ENCODE results near the gene IFNA8. TPM values are rescaled to one million over a fixed set of nuclear protein-coding genes. Genes with fewer than 3 reads are reported as not detected.
A peak's percentile ranks its signal among the peaks of the same experiment; 100 is the strongest.

The IFNA8 gene
- total RNA-seq, 2 experiments from 2014 or later, result not detected

- DNase-seq (ENCODE audit: low spot score), result no peak
- no TSS peak for BruUV-seq (replicated peaks)
- no peaks in the 10 kb centered on the region for H3K9me2 ChIP-seq (ENCODE audit: insufficient read depth, low read length)
- no peak overlapping the region for H2AFZ ChIP-seq (ENCODE audit: low read length)
- ChIA-PET POLR2A (no interaction called here), CTCF (ENCODE audit: unreplicated experiment) (no interaction called here)
- H3K4me1 ChIP-seq (ENCODE audit: insufficient read depth, low read length, poor library complexity, severe bottlenecking), result peaks cover 5% of the 10 kb centered on the region
- no peak overlapping the region for H3K4me2 ChIP-seq (ENCODE audit: low read length)
- intact Hi-C loops (cut with micrococcal nuclease; ENCODE audit: unreplicated experiment), result no loop called here
- TF ChIP-seq CTCF (conservative IDR thresholded peaks at IDR 0.05; ENCODE audit: low read length) (no peak), EZH2phosphoT487 (IDR thresholded peaks at IDR 0.05; ENCODE audit: borderline replicate concordance, low read depth, low read length) (no peak)
- no peaks in the 10 kb centered on the region for H3K36me3 ChIP-seq (ENCODE audit: insufficient read depth, low read length)
- H3K79me2 ChIP-seq (ENCODE audit: insufficient read depth, low read depth, low read length), result no peaks in the 10 kb centered on the region
- H4K20me1 ChIP-seq (ENCODE audit: insufficient read depth, low read length), result no peaks in the 10 kb centered on the region
- no peak overlapping the region for H3K27ac ChIP-seq (ENCODE audit: low read depth, low read length, poor library complexity, severe bottlenecking)
- no peaks in the 10 kb centered on the region for H3K9me3 ChIP-seq (ENCODE audit: low read length)
- H3K4me3 ChIP-seq (ENCODE audit: low read depth, low read length, poor library complexity, severe bottlenecking), result no peak overlapping the region
Measured at GRCh38 chr9:21413151-21413550, 4.2 kb downstream of the IFNA8 start.

GRCh38 chr9:21413624-21414023 is 4.7 kb downstream of the IFNA8 start:
- CTCF ChIA-PET (ENCODE audit: unreplicated experiment), result no interaction called here
- intact Hi-C loops (cut with micrococcal nuclease; ENCODE audit: unreplicated experiment), result no loop called here
- Histone ChIP-seq H3K9me2 (ENCODE audit: insufficient read depth, low read length) (no peaks in the 10 kb centered on the region), H3K36me3 (ENCODE audit: insufficient read depth, low read length) (no peaks in the 10 kb centered on the region), H3K4me2 (ENCODE audit: low read length) (no peak overlapping the region), H4K20me1 (ENCODE audit: insufficient read depth, low read length) (no peaks in the 10 kb centered on the region), H3K9me3 (ENCODE audit: low read length) (no peaks in the 10 kb centered on the region), H3K4me3 (ENCODE audit: low read depth, low read length, poor library complexity, severe bottlenecking) (no peak overlapping the region), H3K4me1 (ENCODE audit: insufficient read depth, low read length, poor library complexity, severe bottlenecking) (peaks cover 5% of the 10 kb centered on the region), H3K79me2 (ENCODE audit: insufficient read depth, low read depth, low read length) (no peaks in the 10 kb centered on the region), H2AFZ (ENCODE audit: low read length) (no peak overlapping the region), H3K27ac (ENCODE audit: low read depth, low read length, poor library complexity, severe bottlenecking) (no peak overlapping the region)
- TF ChIP-seq CTCF (conservative IDR thresholded peaks at IDR 0.05; ENCODE audit: low read length) (0 out of 2 replicates have a peak, but pooled peaks have one; percentile 33), EZH2phosphoT487 (IDR thresholded peaks at IDR 0.05; ENCODE audit: borderline replicate concordance, low read depth, low read length) (no peak)
- POLR2A ChIA-PET, result no interaction called here
- no peak for DNase-seq (ENCODE audit: low spot score)
- no TSS peak for BruUV-seq (replicated peaks)

- H4K20me1 ChIP-seq (ENCODE audit: insufficient read depth, low read length), result no peaks in the 10 kb centered on the region
- H3K9me2 ChIP-seq (ENCODE audit: insufficient read depth, low read length), result no peaks in the 10 kb centered on the region
- H3K27ac ChIP-seq (ENCODE audit: low read depth, low read length, poor library complexity, severe bottlenecking), result no peak overlapping the region
- ChIA-PET POLR2A (no interaction called here), CTCF (ENCODE audit: unreplicated experiment) (no interaction called here)
- H3K4me1 ChIP-seq (ENCODE audit: insufficient read depth, low read length, poor library complexity, severe bottlenecking), result peaks cover 5% of the 10 kb centered on the region
- H3K4me2 ChIP-seq (ENCODE audit: low read length), result no peak overlapping the region
- H3K36me3 ChIP-seq (ENCODE audit: insufficient read depth, low read length), result no peaks in the 10 kb centered on the region
- TF ChIP-seq EZH2phosphoT487 (IDR thresholded peaks at IDR 0.05; ENCODE audit: borderline replicate concordance, low read depth, low read length), result no peak
- no peak for TF ChIP-seq CTCF (conservative IDR thresholded peaks at IDR 0.05; ENCODE audit: low read length)
- no peak overlapping the region for H2AFZ ChIP-seq (ENCODE audit: low read length)
- no peak overlapping the region for H3K4me3 ChIP-seq (ENCODE audit: low read depth, low read length, poor library complexity, severe bottlenecking)
- BruUV-seq (replicated peaks), result no TSS peak
- no peak for DNase-seq (ENCODE audit: low spot score)
- intact Hi-C loops (cut with micrococcal nuclease; ENCODE audit: unreplicated experiment), result no loop called here
- H3K79me2 ChIP-seq (ENCODE audit: insufficient read depth, low read depth, low read length), result no peaks in the 10 kb centered on the region
- no peaks in the 10 kb centered on the region for H3K9me3 ChIP-seq (ENCODE audit: low read length)
Measured at GRCh38 chr9:21414220-21414940, 5.5 kb downstream of the IFNA8 start.
